ENCODE data around the gene CMIP. TPM values are rescaled to one million over a fixed set of nuclear protein-coding genes. Genes with fewer than 3 reads are reported as not detected.

Gene CMIP
- total RNA-seq, 4 donors from 2014 or later, result 63.9 to 89.9 (median 70.0) TPM

GRCh38 chr16:81431554-81432353, 12.9 kb upstream of the CMIP start:
- DNase-seq (ENCODE audit: low spot score in 2 of 2), result peak in 1 of 2 donors; percentile 75
- WGBS, result 74% methylated on average over 23 of the region's 23 CpGs
- TF ChIP-seq POLR2A (IDR thresholded peaks at IDR 0.05) (no peak), POLR2AphosphoS5 (IDR thresholded peaks at IDR 0.05) (no peak)
- no peaks in the 10 kb centered on the region for H3K9me3 ChIP-seq
- peaks cover 6% of the 10 kb centered on the region for H3K4me1 ChIP-seq
- peak overlapping the region; percentile 70 for H3K27ac ChIP-seq
- no peak overlapping the region for H3K4me3 ChIP-seq
- H3K27me3 ChIP-seq, result no peaks in the 10 kb centered on the region
- H3K36me3 ChIP-seq, result no peaks in the 10 kb centered on the region

DNA sequence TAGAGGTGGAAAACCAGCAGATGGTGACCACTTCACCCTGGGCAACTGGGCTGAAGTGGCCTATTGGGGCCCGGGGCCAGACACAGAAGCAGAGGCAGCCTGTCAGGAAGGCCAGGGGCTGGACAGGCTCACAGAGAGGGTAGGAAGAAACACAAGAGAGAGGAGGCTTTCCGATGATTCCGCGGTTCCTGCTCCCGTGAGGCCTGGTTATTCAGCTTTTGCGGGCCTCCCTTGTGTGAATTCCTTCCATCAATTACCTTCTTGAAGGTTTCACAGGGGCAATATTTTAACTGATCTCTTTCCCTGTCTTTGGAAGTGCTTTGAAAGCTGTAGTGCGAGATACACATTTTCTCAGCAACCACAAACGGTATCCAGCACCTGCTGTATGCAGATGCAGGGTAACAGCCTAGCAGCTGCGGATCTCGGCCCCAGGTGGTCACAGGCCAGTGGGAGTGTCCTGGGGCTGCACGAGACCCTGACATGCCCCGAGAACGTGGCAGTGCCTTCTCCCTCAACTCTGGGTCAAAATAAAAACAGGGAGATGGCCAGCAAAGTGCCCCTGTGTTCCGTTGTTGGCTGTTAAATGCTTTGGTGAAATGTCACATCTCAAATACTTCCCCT, 11.6 kb upstream of the CMIP start:
- WGBS, result 75% methylated on average over 14 of the region's 14 CpGs
- Histone ChIP-seq H3K9me3 (no peaks in the 10 kb centered on the region), H3K27ac (no peak overlapping the region), H3K27me3 (no peaks in the 10 kb centered on the region), H3K36me3 (no peaks in the 10 kb centered on the region), H3K4me1 (peaks cover 6% of the 10 kb centered on the region), H3K4me3 (no peak overlapping the region)
- TF ChIP-seq, protein P1, sequence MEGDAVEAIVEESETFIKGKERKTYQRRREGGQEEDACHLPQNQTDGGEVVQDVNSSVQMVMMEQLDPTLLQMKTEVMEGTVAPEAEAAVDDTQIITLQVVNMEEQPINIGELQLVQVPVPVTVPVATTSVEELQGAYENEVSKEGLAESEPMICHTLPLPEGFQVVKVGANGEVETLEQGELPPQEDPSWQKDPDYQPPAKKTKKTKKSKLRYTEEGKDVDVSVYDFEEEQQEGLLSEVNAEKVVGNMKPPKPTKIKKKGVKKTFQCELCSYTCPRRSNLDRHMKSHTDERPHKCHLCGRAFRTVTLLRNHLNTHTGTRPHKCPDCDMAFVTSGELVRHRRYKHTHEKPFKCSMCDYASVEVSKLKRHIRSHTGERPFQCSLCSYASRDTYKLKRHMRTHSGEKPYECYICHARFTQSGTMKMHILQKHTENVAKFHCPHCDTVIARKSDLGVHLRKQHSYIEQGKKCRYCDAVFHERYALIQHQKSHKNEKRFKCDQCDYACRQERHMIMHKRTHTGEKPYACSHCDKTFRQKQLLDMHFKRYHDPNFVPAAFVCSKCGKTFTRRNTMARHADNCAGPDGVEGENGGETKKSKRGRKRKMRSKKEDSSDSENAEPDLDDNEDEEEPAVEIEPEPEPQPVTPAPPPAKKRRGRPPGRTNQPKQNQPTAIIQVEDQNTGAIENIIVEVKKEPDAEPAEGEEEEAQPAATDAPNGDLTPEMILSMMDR (IDR thresholded peaks at IDR 0.05), result no peak
- TF ChIP-seq EP300 (IDR thresholded peaks at IDR 0.05) (no peak), POLR2A (IDR thresholded peaks at IDR 0.05) (no peak), POLR2AphosphoS5 (IDR thresholded peaks at IDR 0.05) (no peak)
- DNase-seq (ENCODE audit: low spot score in 2 of 2), result no peak

- H3K36me3 ChIP-seq, result no peaks in the 10 kb centered on the region
- TF ChIP-seq, protein P1 (IDR thresholded peaks at IDR 0.05), result no peak
- TF ChIP-seq POLR2A (IDR thresholded peaks at IDR 0.05), result no peak
- TF ChIP-seq EP300 (IDR thresholded peaks at IDR 0.05), result no peak
- no peak for TF ChIP-seq POLR2AphosphoS5 (IDR thresholded peaks at IDR 0.05)
- H3K4me3 ChIP-seq, result no peak overlapping the region
- no peaks in the 10 kb centered on the region for H3K27me3 ChIP-seq
- no peaks in the 10 kb centered on the region for H3K9me3 ChIP-seq
- H3K4me1 ChIP-seq, result peaks cover 6% of the 10 kb centered on the region
- DNase-seq (ENCODE audit: low spot score in 2 of 2), result no peak
- no peak overlapping the region for H3K27ac ChIP-seq
- 90% methylated on average over 3 of the region's 3 CpGs for WGBS
These were observed 9.5 kb upstream of the CMIP start for GRCh38 chr16:81435103-81435502.

GRCh38 chr16:81435567-81435966, 9.0 kb upstream of the CMIP start:
- Histone ChIP-seq H3K4me1 (peaks cover 6% of the 10 kb centered on the region), H3K27ac (no peak overlapping the region), H3K9me3 (no peaks in the 10 kb centered on the region), H3K4me3 (no peak overlapping the region), H3K36me3 (no peaks in the 10 kb centered on the region), H3K27me3 (no peaks in the 10 kb centered on the region)
- no peak for DNase-seq (ENCODE audit: low spot score in 2 of 2)
- TF ChIP-seq POLR2AphosphoS5 (IDR thresholded peaks at IDR 0.05) (no peak), POLR2A (IDR thresholded peaks at IDR 0.05) (no peak), EP300 (IDR thresholded peaks at IDR 0.05) (no peak)
- TF ChIP-seq, protein P1 (IDR thresholded peaks at IDR 0.05), result no peak
- WGBS, result 94% methylated on average over 2 of the region's 2 CpGs

GRCh38 chr16:81436386-81436785, 8.2 kb upstream of the CMIP start:
- Histone ChIP-seq H3K9me3 (no peaks in the 10 kb centered on the region), H3K36me3 (no peaks in the 10 kb centered on the region), H3K27ac (no peak overlapping the region), H3K4me1 (peaks cover 5% of the 10 kb centered on the region), H3K4me3 (no peak overlapping the region), H3K27me3 (no peaks in the 10 kb centered on the region)
- 86% methylated on average over 6 of the region's 6 CpGs for WGBS
- no peak for DNase-seq (ENCODE audit: low spot score in 2 of 2)
- no peak for TF ChIP-seq EP300 (IDR thresholded peaks at IDR 0.05)
- no peak for TF ChIP-seq POLR2AphosphoS5 (IDR thresholded peaks at IDR 0.05)
- no peak for TF ChIP-seq POLR2A (IDR thresholded peaks at IDR 0.05)
- TF ChIP-seq, protein P1 (IDR thresholded peaks at IDR 0.05), result no peak
